ENCODE data around the gene DNAH10.

Gene DNAH10

GRCh38 chr12:123891011-123891410 is 128.9 kb downstream of the DNAH10 start:
- DNase-seq (ENCODE audit: low read depth), result no peak
- H3K4me3 ChIP-seq (ENCODE audit: low read depth, low read length), result no peak overlapping the region
- in situ Hi-C loops (cut with HindIII; ENCODE audit: low sequenced_read_pairs), result no loop called here
- TF ChIP-seq CTCF (IDR thresholded peaks at IDR 0.05; ENCODE audit: low read depth, low read length, missing control alignments), result no peak

GRCh38 chr12:123891516-123892179 is 129.5 kb downstream of the DNAH10 start:
- DNase-seq (ENCODE audit: low read depth), result no peak
- no peak overlapping the region for H3K4me3 ChIP-seq (ENCODE audit: low read depth, low read length)
- in situ Hi-C loops (cut with HindIII; ENCODE audit: low sequenced_read_pairs), result no loop called here
- peak; percentile 9 for TF ChIP-seq CTCF (IDR thresholded peaks at IDR 0.05; ENCODE audit: low read depth, low read length, missing control alignments)

GRCh38 chr12:123892180-123892559 is 130.1 kb downstream of the DNAH10 start:
- in situ Hi-C loops (cut with HindIII; ENCODE audit: low sequenced_read_pairs), result no loop called here
- H3K4me3 ChIP-seq (ENCODE audit: low read depth, low read length), result no peak overlapping the region
- DNase-seq (ENCODE audit: low read depth), result no peak
- no peak for TF ChIP-seq CTCF (IDR thresholded peaks at IDR 0.05; ENCODE audit: low read depth, low read length, missing control alignments)

GRCh38 chr12:123892853-123893252 is 130.8 kb downstream of the DNAH10 start:
- no peak for TF ChIP-seq CTCF (IDR thresholded peaks at IDR 0.05; ENCODE audit: low read depth, low read length, missing control alignments)
- in situ Hi-C loops (cut with HindIII; ENCODE audit: low sequenced_read_pairs), result no loop called here

GRCh38 chr12:123893276-123893675 is 131.2 kb downstream of the DNAH10 start:
- no peak overlapping the region for H3K4me3 ChIP-seq (ENCODE audit: low read depth, low read length)
- TF ChIP-seq CTCF (IDR thresholded peaks at IDR 0.05; ENCODE audit: low read depth, low read length, missing control alignments), result no peak
- in situ Hi-C loops (cut with HindIII; ENCODE audit: low sequenced_read_pairs), result no loop called here
- DNase-seq (ENCODE audit: low read depth), result no peak

More at GRCh38 chr12:123892853-123893252, 130.8 kb downstream of the DNAH10 start:
- H3K4me3 ChIP-seq (ENCODE audit: low read depth, low read length), result no peak overlapping the region
- no peak for DNase-seq (ENCODE audit: low read depth)

- TF ChIP-seq CTCF (IDR thresholded peaks at IDR 0.05; ENCODE audit: low read depth, low read length, missing control alignments), result no peak
- in situ Hi-C loops (cut with HindIII; ENCODE audit: low sequenced_read_pairs), result no loop called here
- H3K4me3 ChIP-seq (ENCODE audit: low read depth, low read length), result no peak overlapping the region
- no peak for DNase-seq (ENCODE audit: low read depth)
Measured at GRCh38 chr12:123894823-123895345, 132.8 kb downstream of the DNAH10 start.
